GM19099 (cell line): Measurements from ENCODE around the gene EEIG2.
A peak's percentile ranks its signal among the peaks of the same experiment; 100 is the strongest.

Source experiments
- POLR2A ChIP-seq: IDR thresholded peaks from 3 replicates; pipeline ENCODE4 v1.6.1; 2011; ENCODE audit warnings: low read depth; ENCODE audit not compliant: insufficient read length; ENCODE audit errors: extremely low read depth

EEIG2 gene

DNA sequence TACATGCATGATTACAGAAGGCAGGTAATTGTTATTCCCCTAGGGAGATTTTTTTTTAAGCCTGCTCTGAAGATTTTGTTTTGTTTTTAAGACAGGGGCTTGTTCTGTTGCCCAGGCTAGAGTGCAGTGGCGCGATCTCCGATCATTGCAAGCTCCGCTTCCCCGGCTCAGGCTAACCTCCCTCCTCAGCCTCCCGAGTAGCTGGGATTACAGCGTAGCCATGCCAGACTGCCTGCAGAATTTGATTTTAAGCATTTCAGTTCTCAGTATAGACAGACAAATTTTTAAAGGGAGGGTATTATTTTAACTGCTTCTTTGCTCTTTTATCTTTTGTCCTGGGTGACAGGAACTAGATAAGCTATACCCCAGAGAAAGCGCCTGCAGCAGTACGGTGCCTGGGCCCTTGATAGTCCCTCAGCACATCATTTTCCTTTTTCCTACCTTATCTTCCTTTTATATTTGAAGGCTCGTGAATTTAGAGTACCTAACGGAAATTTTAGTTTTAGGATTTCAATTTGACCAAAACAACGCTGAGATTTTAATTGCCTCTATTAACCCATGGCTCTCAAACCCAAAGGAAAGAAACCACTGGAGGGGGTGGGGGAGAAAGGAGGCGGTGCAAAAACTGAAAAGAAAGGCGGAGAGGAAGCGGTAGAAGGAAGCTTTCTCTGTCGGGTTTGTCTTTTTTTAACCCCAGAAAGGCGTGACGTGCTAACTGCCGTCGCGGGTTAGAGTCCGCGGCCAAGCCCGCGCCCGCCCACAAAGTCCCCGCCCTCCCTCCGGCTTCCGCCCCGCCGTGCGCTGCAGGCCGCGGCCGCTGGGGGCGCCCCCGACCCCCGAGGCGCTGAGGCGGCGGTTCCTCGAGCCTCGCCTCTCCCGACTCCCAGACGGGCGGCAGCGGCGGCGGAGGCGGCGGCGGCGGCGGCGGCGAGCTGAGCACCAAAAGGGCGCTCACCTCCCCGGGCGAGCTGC lies at the start of gene EEIG2:
Gene EEIG2 (plus strand): TSS at position 886 of the 972 bp plus-strand sequence. CDS start 329 bp downstream, outside the sequence.
- peak; percentile 46 for TF ChIP-seq POLR2A

DNA sequence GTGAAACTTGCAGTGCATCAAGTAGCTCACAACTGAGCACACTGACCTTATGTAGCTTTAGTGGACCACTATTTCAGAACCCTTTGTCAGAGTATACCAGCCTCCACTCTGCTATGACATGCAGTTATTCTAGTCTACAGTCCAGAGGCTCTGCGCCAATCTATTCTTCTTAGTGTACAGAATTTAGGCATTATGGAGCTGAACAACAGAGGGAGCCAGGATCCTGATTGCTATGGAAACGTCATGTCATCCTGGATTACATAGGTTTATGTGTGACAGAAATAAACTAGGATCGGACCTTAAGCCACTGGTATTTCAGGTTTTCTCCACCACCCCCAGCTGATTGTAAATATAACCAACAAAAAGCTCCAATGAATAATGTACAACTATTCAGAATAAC lies 48.1 kb upstream of the EEIG2 start:
- TF ChIP-seq POLR2A, result no peak

DNA sequence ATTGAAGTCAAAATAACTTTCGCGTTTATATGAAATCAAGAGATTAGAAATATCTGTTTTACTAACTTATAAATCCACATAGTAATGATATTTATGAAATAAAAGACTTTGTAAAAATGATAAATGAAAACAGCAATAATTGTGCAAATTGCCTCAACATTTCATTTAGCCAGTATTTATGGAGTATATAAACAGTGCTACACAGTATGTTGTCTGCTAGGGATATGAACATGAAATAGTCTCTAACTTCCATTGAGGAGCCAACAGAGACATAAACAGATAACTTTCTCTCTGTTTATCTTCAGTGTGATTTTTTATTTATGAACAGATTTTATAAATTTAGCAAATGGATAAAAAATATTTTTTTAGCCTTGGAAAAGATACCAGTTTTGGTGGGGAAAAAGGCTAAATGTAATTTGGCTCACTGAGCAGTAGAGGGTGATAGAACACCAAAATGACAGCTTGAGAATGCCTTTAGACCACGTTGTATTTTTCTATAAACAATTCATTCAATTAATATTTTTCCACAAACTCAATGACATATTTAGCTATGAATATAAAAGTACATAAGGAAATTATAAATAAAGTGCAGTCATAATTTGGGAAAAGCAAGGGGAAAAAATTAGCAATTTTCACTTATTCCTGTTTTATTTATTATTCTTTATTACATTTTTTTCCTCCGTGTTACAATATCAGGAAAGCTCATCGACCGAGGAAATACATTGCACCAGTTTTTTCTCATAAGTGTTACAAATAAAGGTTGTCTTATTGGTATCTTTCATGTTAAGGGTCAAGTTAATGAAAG lies 47.5 kb upstream of the EEIG2 start:
- no peak for TF ChIP-seq POLR2A

DNA sequence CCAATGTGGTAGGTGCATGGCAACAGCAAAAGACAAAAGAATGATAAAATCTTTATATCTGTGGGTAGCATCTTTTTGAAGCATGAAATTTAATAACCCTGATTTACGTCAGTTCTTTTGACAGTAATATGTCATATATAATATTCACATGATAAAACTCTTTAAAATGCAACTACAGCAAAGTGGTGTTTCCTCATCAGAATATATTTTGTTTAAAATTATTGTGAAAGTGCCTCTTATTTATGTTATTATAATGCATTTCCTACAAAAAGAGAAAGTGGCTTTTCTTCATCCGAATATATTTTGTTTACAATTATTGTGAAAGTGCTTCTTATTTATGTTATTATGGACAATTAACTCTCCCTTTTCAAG lies 46.9 kb upstream of the EEIG2 start:
- no peak for TF ChIP-seq POLR2A

DNA sequence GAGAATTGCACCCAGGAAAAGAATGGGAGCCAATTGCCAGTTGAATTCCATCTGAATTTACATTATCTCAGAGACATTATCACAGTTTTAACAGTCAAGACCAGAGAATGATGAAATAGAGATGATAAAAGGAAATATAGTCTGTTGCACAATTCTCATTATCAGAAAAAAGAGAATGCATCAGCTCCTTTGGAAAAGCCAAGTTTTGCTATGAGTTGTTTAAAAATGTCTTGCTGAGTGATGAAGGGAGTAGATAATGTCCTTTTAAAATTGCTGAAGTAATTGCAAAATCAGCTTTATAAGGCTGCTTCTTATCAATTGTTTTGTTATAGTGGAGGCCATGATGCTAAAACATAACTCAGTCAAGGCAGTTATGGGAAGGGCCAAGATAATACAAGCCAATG lies 37.9 kb upstream of the EEIG2 start:
- TF ChIP-seq POLR2A, result no peak

DNA sequence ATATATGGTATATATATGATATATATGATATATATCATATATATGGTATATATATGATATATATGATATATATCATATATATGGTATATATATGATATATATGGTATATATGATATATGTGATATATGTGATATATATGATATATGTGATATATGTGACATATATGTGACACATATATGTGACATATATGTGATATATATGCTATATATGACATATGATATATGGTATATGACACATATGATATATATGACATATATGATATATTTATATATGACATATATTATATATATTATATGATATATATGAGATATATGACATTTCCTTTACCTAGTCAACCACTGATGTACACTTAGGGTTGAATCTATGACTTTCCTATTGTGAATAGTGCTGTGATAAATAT lies 36.1 kb upstream of the EEIG2 start:
- no peak for TF ChIP-seq POLR2A

DNA sequence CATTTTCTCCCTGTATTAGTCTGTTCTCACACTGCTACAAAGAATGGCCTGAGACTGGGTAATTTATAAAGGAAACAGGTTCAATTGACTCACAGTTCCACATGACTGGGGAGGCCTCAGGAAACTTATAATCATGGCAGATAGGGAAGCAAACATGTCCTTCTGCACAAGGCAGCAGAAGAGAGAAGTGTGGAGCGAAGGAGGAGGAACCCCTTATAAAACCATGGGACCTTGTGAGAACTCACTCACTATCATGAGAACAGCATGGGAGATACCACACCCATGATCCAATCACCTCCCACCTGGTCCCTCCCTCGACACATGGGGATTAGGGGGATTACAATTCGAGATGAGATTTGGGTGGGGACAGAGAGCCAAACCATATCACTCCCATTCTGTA lies 35.2 kb upstream of the EEIG2 start:
- no peak for TF ChIP-seq POLR2A

DNA sequence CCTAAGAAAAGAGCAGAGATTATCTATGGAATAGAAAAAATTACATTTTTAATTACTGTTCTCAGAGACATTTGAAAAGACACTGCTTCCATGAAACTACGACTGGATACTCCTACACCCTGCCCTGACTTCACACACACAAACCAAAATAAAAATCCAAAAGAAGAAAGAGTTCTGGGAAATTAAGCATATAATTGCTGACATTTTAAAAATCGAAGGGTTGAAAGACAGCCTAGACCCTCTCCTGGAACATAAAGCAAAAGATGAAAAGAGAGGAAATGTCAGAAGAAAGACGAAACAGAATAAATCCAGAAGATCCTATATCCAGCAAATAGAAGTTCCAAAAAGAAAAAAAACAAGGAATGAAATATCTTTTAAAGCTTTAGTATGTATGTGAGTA lies 32.8 kb upstream of the EEIG2 start:
- TF ChIP-seq POLR2A, result no peak

DNA sequence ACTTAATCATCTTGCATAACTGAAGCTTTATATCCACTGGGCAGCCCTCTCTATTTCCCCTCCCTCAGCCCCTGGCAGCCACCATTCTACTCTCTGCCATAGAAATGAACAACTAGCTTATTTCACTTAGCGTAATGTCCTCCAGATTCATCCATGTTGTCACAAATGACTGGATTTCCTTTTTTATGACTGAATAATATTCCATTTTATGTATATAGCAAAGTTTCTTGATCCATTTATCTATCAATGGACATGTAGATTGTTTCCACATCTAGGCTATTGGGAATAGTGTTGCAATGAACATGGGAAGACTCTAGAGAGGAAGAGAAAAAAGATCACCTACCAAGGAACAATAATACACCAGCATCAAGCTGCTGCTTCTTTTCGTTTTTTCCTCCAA lies 32.1 kb upstream of the EEIG2 start:
- no peak for TF ChIP-seq POLR2A

DNA sequence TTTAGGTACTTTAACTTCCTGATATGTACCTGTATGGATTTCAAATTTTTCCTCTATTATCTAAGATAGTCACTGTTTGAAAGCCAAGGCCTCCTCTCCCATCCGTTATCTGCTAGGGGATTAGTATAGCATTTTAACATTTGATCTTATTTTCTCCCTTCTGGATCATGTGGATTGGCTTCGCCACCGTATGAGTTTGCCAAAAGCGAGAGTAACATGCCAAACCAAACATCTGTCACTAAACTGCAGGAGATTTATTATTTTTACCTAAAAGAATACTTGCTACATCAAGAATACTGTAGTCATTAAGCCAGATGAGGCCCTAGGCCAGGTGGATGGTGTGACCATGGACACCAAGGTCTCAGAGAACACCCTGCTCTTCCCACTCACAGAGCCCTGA lies 28.5 kb upstream of the EEIG2 start:
- TF ChIP-seq POLR2A, result no peak

DNA sequence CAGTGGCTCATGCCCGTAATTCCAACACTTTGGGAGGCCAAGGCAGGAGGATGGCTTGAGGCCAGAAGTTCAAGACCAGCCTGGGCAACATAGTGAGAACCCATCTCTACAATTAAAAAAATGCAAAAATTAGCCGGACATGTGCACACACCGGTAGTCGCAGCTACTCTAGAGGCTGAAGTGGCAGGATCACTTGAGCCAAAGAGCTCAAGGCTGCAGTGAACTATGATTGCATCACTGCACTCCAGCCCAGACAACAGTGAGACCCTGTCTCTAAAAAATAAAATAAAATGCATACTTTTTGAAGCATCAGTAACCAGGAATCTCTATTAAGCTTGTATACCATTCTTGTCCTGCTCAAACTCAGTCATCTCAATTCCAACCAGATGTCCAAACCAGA lies 27.2 kb upstream of the EEIG2 start:
- TF ChIP-seq POLR2A, result no peak

DNA sequence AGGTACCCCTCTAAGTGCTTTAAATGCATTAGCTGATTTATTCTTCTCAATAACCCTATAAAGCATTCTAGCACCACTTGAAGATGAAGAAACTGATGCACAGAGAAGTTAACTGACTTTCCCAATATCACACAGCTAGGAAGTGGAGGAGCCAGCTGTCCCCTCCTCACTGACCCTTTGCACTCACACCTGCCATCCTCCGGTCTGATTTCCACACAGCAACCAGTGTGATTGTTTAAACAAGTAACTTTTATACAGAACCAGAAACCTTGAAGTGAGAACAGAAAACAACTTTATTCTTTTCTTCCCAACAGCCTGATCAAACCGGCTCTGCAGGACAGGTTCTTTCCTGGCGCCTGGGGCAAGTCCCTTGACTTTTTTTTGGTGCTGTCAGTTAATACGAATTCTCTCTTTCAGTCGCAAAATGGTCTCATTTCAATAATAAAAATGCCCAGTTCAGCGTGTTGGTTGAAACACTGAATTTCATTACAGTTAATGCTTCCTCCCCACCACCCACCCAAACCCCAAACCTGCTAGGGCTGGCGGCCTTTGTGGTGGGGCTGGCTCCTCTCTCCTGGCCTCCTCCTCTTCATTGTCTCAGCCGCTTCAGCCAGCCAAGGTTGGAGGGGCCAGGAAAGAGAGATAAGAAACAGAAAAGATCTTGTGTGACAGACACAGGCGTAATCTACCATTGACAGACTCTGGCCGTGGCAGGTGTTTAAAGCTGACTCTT lies 26.4 kb upstream of the EEIG2 start:
- TF ChIP-seq POLR2A, result no peak

DNA sequence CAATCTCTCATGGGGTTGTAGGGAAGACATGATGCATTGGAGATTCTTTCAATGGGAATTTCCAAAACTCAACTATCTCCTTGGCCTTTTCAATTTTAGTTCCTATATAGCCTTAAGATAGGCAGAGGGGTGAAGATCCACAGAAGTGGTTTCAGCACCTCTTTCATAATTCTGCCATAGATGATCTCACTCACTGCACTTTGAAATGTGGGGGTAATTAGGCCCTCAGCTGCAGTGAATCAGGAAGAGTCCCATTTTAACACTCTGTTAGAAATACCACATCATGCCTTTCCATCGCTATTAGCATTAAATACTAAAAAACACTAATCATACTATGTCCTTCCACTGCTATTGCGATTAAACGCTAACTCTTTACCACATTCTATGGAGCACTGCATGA lies 25.1 kb upstream of the EEIG2 start:
- no peak for TF ChIP-seq POLR2A

DNA sequence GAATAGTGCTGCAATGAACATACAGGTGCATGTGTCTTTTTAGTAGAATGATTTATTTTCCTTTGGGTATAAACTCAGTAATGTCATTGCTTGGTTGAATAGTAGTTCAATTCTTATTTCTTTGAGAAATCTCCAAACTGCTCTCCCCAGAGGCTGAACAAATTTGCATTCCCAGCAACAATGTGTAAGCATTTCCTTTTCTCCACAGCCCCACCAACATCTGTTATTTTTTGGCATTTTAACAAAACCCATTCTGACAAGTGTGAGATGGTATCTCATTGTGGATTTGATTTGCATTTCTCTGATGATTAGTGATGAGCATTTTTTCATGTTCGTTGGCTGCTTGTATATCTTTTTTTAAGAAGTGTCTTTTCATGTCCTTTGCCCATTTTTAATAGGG lies 21.9 kb upstream of the EEIG2 start:
- TF ChIP-seq POLR2A, result no peak

DNA sequence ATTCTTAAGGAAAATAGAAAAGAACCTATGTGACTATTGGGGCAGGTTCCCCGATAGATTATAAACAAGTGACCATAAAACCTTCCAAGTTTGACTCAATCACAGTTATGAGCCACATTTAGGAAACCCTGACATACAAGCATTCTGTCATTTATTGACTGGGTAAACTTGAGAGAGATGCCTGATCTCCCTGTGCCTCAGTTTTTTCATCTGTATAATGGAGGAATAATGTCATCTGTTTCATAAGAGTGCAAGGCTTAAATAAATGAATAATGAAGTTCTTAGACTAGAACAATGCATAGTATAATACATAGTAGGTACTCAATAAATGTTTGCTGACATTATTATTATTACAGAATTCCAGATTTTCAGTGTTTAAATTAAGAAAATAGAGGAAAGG lies 18.9 kb upstream of the EEIG2 start:
- TF ChIP-seq POLR2A, result no peak
